GM18519 (cell line): ENCODE data around the gene MS4A13.
"Not testable (repeated sequence)": the region's sequence is repeated elsewhere in the genome, so short reads cannot be mapped to it uniquely, and the experiment has no call there.

ENCODE experiments used
- ATAC-seq: cut with Tn5 transposase; IDR thresholded peaks from one replicate; pipeline ENCODE4 v1.9.1; 2021; ENCODE audit warnings: mild to moderate bottlenecking, moderate library complexity; ENCODE audit not compliant: unreplicated experiment, low FRiP score

MS4A13 gene

GRCh38 chr11:60515144-60515855, at the start of gene MS4A13:
Gene MS4A13, plus strand, starts transcription at chr11:60515392. Its CDS starts 2,692 bp downstream, at chr11:60518084.
- no peak for ATAC-seq

- no peak for ATAC-seq
Observed at GRCh38 chr11:60468829-60469228, 46.4 kb upstream of the MS4A13 start.

- ATAC-seq = no peak
Observed at GRCh38 chr11:60469723-60470122, 45.5 kb upstream of the MS4A13 start.

- ATAC-seq = no peak
Observed at GRCh38 chr11:60477035-60477445, 38.2 kb upstream of the MS4A13 start.

DNA sequence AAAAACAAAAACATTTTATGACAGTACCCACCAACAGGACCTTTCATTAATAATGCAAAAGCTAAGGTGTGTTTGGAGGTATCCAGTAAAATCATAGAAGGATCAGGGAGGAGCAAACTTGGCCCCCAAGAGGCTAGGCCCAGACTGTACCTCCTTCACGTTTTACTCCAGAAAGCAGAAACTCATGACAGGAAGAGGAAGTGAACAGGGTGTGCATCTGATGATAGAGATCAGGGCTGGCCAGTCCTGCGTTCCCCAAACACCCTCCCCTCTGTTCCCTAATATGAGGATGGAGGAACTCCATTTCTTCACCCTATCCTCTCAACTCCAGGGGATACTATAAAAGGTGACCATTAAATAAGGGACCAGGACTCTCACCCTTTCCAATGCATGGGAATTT, 32.8 kb upstream of the MS4A13 start:
- ATAC-seq = no peak

DNA sequence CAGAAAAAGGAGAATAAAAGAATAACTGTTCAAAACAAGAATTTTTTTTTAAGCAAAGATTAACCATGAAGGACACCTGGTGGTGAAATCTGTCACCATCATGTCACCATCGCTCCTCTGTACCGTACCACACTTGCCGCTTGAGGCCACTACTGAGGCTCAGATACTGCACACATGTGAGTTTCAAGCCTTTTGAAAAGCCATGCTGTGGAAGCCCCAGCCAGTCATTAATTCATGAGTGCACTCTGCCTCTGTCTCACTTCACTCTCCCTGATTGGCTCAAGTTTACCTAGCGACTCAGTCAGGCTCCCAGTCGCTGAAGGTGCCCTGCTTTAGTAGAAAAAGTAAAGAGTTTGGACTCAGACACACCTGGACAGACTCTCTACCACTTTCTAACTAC, 29.2 kb upstream of the MS4A13 start:
- ATAC-seq = peak; percentile 92

DNA sequence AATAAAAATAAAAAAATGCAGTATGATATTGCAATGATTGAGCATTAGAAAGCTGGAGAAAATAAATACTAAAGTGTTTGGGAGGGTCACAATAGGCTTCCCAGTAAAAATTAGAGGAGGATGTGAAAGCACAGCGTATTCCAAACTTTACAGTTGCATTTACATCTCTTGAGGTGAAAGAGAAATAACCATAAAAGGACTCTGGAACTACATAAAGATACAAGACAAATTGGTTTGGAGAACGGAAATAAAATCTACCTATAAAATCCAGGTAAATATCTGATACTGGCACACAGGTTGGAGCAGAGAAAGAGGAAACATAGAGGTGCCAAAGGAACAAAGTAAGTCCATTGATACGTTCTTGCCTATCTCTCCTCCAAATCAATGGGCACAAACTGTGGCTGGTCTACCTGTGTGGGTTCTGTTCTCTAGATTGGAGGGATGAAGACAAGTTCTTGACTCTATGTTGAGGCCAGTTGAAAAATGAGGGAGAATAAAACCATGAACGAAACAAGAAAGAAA, 22.6 kb upstream of the MS4A13 start, which contains the start of gene MS4A12:
MS4A12 (plus strand) TSS at position 291 of the 522 bp plus-strand sequence. CDS start 4,541 bp downstream, outside the sequence.
- ATAC-seq = no peak

GRCh38 chr11:60493454-60493853, 21.7 kb upstream of the MS4A13 start:
- ATAC-seq = no peak

DNA sequence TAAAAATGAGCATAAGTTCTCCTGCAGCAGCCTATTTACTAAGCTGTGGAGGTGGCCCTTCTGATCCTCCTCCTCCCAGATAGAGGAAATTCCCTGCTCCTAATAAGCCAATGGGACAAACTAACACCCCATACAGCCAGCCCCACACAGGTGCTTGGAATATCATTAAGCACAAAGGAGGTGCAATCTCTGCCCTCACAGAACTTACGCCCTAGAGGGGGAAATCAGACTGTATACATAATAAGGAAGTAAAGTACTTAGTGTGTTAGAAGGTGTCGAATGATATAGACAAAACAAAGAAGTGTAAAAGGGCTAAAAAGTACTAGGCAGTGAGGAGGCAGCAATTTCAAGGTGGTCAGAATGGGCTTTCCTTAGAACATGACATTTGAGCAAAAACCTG, 16.8 kb upstream of the MS4A13 start:
- no peak for ATAC-seq

DNA sequence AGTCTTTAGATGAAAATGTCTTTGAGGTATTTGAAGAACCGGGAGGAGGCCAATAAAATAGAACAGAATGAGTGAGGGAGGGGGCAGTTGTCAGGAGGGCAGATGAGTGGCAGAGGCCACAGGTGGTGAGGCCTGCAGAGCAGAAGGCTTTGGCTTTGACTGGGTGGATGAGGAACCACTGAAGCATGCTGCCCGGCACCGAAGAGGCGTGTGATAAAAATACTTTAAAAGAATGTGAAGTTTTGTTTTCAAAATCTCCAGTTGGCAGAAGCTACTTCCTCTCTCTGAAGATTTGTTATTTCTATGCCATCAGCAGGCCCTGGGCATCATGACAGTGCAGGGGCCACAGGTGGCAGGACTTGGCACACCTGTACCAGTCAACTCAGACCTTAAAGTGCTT, 16.3 kb upstream of the MS4A13 start:
- ATAC-seq = no peak

DNA sequence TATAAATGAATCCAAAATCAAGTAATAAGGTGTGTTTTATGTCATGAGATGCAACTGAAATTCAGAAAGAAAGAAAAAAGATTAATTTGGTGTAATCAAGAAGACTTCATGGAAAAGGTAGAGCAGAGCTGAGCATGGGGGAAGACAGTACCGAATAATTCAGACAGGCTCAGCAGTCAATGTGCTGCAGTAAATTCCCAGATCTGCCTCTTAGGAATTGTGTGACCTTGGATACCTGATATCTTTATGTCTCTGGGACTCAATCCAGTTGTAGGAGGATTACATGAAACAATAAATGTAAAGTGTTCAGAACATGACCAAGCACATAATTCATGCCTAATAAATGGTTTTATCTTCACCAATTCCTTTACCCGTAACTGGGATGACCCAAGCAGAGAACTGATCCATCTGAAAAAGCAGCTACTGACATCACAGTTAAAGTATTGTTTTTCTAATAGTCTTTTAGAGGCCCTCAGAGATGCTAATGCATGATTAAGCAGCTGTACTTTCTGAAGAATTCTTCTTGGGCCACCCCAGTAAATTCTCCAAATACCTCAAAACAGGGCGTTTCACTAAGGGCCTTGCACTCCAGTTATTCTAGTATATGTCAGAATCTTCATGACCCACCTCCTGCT, 14.8 kb upstream of the MS4A13 start:
- ATAC-seq = no peak

- ATAC-seq = no peak
Observed at GRCh38 chr11:60502221-60502775, 12.9 kb upstream of the MS4A13 start.

DNA sequence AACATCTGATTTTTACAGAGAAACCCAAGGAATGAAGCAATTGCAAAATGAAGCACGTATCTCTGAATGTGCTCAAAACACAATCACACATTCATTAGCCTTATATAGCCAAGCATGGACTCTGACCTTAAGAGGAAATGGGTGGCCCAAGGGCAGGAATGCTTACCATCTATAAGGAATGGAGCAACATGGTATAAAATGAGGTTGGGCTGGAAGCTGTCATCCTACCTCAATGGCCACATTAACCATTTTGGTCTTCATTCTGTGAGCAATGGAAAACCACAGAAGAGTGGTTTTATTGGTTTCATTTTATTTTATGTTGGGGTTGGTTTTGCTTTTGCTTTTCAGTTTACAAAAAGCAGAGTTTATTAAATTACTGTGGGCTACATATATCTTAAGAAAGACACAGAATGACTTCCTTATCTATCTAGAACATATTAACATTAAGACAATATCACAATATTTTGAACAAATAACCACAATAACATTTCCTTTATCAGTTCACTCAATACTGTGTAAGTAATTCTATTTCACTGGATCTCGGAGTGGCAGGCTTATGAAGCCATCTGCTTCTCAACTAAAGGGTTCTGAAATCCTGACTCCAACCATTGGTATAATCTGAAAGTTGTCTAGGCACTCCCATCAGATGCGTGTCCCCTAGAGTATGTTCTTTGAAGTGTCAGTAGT, 10.8 kb upstream of the MS4A13 start:
- no peak for ATAC-seq

- not testable (repeated sequence) for ATAC-seq
Observed at GRCh38 chr11:60509609-60510008, 5.6 kb upstream of the MS4A13 start.

DNA sequence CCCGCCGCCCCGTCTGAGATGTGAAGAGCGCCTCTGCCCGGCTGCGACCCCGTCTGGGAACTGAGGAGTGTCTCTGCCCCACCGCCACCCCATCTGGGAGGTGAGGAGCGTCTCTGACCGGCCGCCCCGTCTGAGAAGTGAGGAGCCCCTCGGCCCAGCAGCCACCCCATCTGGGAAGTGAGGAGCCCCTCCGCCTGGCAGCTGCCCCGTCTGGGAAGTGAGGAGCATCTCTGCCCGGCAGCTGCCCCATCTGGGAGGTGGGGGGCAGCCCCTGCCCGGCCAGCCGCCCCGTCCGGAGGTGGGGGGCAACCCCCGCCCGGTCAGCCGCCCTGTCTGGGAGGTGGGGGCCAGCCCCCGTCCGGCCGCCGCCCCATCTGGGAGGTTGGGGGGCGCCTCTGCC, 5.0 kb upstream of the MS4A13 start:
- not testable (repeated sequence) for ATAC-seq

- no peak for ATAC-seq
Observed at GRCh38 chr11:60511393-60511792, 3.8 kb upstream of the MS4A13 start.

DNA sequence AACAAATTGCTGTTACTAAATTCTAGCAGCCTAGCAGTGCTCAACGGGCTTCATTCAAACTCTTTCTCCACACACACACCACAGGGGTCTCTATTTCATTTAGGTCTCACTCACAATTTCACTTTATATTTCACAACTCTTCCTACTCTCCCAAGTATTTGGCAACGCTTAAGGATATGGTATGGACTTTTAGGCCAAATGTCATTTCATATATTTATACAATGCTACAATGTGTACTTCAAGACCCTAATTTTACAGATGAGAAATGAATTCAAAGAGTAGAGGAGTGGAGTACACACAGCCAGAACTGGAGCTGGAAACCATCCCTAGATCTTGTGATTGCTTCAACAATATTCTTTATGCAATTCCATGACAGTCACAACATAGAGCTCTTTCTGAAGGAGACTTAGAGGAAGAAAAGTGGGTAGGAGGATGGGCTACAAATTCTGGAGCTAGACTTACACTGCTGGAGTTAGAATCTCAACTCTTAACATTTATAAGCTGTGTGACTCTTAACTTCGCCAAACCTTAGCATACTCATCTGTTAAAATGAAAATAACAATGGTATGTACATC, 2.5 kb upstream of the MS4A13 start:
- ATAC-seq = no peak

DNA sequence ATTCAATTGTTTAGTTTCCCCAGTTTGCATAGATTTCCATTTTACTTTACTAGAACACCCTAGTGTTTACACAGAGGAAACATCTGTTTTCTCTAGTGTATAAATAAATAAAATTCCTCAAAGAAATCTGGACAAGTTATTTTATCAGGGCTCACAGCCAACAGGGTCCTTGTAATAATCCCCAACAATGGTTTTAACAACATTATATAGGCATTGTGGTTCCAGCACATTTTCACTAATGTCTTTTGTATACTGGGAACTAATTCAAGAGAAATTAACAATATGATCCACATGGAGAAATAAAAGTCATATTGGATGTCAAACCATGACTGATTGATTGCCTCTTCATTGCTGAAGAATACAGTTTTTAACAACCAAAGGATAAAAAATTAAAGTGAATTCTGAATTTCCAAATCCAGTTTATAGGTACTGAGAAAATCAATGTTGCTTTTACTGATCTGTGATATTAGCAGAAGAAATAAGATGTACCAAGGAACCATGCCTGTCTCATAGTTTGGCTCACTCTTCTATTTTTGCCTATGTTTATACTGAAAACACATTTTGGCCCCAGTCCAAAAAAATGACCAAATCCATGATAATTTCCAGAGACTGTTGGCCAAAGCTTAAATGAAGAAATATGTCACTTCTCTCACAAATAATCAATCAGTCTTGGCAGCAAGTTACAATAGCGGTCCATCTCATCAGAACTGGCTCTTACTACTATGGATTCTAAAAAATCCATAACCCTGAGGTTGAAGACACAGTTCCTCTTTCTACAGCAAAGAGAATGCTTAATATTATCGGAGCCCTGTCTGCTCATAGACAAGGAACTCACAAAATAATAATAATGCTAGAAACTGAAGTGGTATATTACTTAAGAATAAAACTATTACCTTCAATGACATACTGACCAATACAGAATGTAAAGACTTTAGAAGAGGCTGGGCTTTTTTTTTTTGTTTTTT, 1.4 kb upstream of the MS4A13 start:
- no peak for ATAC-seq

GRCh38 chr11:60528465-60528864, 13.3 kb downstream of the MS4A13 start:
- no peak for ATAC-seq
